CD4-positive, alpha-beta T cell treated with Interferon gamma for 1 hour (primary cell): ENCODE data around the gene MIDN.

Experiments used
- DNase-seq: peaks from one replicate; pipeline ENCODE4 v3.0.0-alpha.2; 2020

MIDN gene

DNA sequence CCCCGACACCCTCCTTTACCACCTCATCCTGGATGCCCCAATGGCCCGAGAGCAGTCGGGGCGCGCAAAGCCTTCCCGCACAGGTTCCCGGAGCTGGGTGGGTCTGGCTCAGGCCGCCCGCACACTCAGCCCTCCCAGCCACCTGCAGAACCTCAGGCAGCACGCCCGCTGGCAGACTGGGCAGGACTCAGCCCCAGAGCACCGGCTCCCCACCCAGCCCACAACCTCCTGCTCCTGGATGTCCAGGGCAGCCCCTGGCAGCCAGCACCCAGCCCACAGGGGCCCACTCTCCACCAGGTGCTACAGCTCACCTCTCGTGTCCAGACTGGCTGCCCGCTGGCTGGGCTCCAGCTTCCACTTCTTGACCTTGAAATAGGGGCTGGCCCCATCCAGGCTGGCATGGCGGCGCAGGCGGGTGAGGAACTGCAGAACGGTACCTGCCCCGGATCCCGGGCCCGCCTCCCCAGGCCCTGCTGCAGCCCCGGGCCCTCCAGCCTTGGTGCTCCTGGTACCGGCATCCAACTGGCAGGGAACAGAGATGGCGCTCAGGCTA, 15.2 kb upstream of the MIDN start:
- DNase-seq: no peak

GRCh38 chr19:1234051-1234954, 14.1 kb upstream of the MIDN start:
- no peak for DNase-seq

DNA sequence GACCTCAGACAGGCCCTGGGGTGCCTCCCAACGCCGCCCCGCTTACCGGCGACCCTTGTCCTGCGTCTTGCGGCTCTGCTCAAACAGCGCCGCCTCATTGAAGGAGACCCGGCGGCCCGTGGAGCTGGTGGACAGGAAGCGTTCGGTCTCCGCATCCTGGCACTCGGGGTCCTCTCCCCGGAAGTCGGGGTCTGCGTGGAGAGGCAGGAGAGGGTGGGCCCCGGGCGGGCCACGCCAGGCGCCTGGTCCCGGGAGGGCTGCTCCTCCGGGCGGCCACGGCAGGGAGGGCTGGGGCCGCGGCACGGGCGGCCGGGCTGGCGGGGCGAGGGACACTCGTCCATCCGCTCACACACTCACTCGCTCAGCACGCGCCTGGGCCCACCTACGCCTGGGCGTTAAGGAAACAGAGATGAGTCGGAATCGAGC, 13.4 kb upstream of the MIDN start:
- no peak for DNase-seq

- DNase-seq: no peak
These were observed 12.5 kb upstream of the MIDN start for GRCh38 chr19:1235625-1236538.

GRCh38 chr19:1236576-1236975, 11.8 kb upstream of the MIDN start:
- no peak for DNase-seq

DNA sequence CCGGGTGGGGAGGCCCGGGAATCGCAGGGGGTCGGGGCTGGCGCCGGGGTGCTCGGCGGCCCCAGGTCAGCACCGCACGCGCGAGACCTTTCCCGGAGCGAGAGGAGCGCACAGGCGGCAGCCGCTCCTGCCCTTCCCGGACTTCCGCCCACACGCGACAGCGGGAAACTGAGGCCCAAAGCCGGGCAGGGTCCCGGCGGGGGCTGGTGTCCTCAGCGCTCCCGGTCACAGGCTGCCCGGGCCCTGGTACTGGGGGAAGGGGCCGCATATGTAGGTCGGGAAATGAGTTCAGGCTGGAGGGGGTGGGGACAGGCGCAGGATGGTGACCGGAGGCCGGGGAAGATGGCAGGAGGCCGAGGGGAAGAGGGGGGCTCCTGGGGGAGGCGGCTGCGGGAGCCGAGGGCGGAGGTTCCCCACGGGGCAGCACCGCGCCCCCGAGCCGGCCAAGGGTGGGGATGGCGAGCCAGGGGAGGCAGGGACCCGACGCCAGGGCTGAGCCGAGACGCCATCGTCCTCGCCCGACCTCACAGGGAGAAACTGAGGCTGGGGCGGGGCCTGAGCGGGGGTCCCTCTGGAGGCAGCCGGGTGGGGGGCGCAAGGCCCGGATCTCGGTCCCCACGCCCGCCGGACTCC, 11.2 kb upstream of the MIDN start:
- no peak for DNase-seq

DNA sequence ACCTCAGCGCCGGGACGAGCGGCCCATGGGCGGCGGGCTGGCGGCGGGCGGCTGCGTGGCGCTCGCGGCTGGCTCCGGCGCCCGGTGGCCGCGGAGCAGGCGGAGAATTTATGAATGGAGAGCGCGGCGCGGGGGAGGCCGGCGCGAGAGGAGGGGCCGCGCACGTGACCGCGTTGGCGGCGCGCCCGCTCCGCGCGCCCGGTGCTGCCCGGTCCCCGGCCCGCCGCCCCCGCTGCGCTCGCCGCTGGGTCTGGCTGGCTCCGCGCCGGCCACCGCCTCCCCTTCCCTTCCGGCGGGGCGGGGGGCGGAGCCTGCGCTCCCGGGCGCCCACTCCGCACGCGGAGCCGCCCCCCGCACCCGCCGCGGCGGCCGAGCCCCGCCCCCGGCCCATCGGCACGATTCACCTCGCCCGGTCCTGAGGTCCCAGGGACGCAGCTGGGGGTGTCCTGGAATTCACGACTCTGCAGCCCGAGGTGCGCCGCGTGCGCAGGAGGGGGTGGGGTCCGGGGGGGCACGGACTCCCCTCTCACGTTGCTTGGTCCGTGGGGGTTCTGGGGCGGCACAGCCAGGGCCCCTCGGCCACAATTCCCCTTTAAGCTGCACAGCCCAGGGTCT, 10.5 kb upstream of the MIDN start, which contains the start of gene CBARP:
CBARP (minus strand) TSS at position 252 of the 615 bp plus-strand sequence. CDS start 1,905 bp downstream, outside the sequence.
- DNase-seq: no peak

GRCh38 chr19:1238369-1239303, 9.7 kb upstream of the MIDN start:
- no peak for DNase-seq

DNA sequence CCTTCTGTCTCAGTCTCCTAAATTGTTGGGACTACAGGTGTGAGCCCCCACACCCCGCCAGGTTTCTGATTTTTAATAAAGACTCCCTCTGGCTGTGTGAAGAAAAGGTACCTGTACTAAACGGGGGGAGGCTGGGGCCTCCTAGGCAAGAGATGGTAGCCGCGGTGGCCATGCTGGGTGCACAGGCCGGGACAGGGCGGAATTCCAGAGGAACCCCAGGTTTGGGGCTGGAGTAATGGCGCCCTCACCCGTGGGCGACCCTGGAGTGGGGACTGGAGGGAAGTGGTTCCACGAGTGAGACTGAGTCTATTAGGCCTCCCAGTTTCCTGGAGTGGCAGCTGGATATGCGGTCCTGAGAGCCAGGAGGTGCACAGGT, 9.0 kb upstream of the MIDN start:
- no peak for DNase-seq

DNA sequence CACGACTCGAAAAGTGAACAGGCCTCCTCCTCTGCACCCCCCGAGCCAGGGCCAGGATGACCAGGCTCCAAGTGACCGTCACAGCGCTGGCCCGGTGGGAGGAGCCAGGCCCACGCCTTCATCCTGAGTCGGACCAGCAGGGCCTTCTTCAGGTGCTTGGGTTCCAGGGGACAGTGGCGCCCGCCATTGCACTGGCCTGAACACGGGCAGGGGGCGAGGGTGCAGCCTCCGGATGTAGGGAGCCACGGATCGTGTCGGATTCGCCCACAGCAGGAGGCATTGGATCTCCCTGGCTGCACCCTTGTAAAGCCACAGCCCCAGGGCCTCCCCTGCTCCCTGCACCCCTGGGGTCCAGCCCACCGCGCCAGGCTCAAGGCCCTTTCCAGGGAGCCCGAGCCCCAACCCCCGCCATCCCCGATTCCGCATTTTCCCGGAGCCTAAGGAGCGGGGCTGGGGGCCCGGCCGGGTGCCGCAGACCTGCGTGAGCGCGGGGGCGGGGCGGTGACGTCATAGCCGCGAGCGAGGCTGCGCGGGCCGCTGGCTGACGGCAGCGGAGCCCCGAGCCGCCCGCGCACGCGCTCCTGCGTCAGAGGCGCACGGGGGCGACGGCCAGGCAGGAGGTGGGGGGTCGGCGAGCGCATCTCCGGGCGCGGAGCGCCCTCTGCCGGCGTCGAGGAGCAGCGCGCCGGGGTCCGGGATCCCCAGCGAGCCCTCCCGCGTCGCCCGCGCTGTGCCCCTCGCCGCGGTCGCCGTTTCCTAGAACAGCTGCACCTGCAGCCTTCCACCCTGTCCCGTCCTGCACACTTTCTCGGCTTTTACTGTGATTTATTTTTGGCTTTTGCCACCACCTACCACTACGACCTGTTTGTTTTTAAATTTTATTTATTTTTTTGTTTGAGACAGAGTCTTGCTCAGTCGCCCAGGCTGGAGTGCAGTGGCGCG, 8.3 kb upstream of the MIDN start:
- DNase-seq: peak; percentile 93

GRCh38 chr19:1240925-1241324, 7.5 kb upstream of the MIDN start:
- no peak for DNase-seq

DNA sequence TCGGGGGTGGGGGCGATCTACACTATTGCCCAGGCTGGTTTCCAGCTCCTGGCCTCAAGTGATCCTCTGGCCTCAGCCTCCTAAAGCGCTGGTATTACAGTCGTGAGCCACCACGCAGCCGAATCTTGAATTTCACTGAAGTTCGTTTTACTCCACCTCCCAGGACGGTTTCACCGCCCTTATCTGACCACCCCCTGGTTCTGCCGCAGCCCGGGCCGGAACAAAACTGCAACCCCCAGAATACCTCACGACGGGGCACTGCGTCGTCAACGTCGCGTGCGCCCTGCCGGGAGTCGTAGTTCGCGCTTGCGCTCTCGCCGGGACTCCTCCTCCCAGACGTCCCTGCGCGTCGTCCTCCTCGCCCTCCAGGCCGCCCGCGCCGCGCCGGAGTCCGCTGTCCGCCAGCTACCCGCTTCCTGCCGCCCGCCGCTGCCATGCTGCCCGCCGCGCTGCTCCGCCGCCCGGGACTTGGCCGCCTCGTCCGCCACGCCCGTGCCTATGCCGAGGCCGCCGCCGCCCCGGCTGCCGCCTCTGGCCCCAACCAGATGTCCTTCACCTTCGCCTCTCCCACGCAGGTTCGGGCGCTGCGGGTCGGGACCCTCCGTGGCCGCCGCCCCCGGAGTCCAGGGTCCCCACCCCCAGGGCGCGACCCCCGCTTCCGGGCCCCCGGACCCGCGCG, 6.8 kb upstream of the MIDN start, which contains the start of gene ATP5F1D:
ATP5F1D (plus strand) TSS at position 335 of the 679 bp plus-strand sequence; CDS start at position 435, 100 bp downstream.
- DNase-seq: peak; percentile 92

- DNase-seq: peak; percentile 87
These were observed 4.4 kb upstream of the MIDN start for GRCh38 chr19:1243768-1244692.

- no peak for DNase-seq
These were observed 3.5 kb upstream of the MIDN start for GRCh38 chr19:1244693-1245451.

- DNase-seq: no peak
These were observed 2.7 kb upstream of the MIDN start for GRCh38 chr19:1245494-1246264.
